ENCODE data around the gene PDCD1LG2. TPM values are rescaled to one million over a fixed set of nuclear protein-coding genes. Genes with fewer than 3 reads are reported as not detected.

PDCD1LG2 gene
- polyA plus RNA-seq, 3 donors: 0.16 to 0.41 (median 0.17) TPM

DNA sequence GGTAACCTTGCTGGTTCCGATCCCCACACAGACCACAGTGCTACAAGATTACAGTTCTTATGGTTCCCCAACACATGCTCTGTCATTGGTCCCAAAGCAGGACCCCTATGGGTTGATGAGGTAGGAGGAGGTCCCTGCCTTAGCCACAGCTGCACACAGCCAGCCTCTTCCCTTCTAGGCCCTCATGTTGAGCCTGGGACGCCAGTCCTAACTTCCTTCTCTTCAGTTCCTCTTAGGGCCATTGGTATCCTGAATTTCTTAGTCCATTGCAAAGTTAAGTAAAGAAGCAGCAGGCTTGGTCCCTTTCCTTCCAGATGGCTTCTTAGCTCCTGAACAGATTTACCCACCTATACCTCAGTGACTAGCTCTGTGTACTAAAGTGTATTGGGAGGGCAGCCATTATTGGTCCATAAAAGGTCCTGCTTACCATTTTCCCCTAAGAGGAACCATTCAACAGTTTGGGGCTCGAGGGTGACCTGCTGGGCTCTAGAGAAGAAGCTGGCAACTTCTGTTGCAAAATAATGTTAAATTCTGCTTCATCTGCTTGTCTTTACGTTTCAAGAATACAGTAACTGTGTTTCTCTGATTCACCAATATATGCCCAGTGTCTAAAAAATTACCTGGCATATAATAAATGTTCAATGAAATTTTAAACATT is 50.2 kb downstream of the PDCD1LG2 start:
- Mint-ChIP-seq H3K27ac (peak overlapping the region; percentile 86 to 93 (median 92)), H3K9me3 (peaks cover 0 to 4% (median 0%) of the 10 kb centered on the region in 7 donors), H3K4me3 (peak overlapping the region in 1 of 2 donors; percentile 28), H3K36me3 (peaks cover 0 to 7% of the 10 kb centered on the region in 2 donors), H3K27me3 (ENCODE audit: low read depth in 3 of 3) (no peaks in the 10 kb centered on the region), H3K4me1 (peaks cover 92% of the 10 kb centered on the region)
- Histone ChIP-seq H3K4me2 (replicated peaks; ENCODE audit: extremely low read depth, low read length, poor library complexity, severe bottlenecking) (peak overlapping the region; percentile 42), H3K27ac (ENCODE audit: low read depth in 1 of 2, low read length in 2 of 2) (peak overlapping the region; percentile 50 to 87), H4K20me1 (ENCODE audit: insufficient read depth, low read length) (no peaks in the 10 kb centered on the region), H3K27me3 (ENCODE audit: control insufficient read depth in 2 of 2, insufficient read depth in 2 of 2, low read length in 2 of 2) (no peaks in the 10 kb centered on the region), H3K9me3 (replicated peaks in 1 of 2; ENCODE audit: control insufficient read depth in 1 of 2, insufficient read depth in 1 of 2, low read length in 2 of 2) (no peaks in the 10 kb centered on the region), H3K4me1 (ENCODE audit: control insufficient read depth in 1 of 2, insufficient read depth in 2 of 2, low read length in 2 of 2) (peaks cover 83 to 87% of the 10 kb centered on the region in 2 donors), H3K79me2 (ENCODE audit: insufficient read depth, low read length) (no peaks in the 10 kb centered on the region), H2AFZ (ENCODE audit: insufficient read depth, low read depth, low read length, poor library complexity, severe bottlenecking) (no peak overlapping the region), H3K4me3 (replicated peaks in 1 of 3; ENCODE audit: low read depth in 2 of 3, low read length in 3 of 3) (peak overlapping the region in 1 of 3 experiments; percentile 34), H3K9ac (ENCODE audit: insufficient read depth, low read length, poor library complexity, severe bottlenecking) (no peak overlapping the region), H3K36me3 (replicated peaks in 1 of 2; ENCODE audit: control insufficient read depth in 1 of 2, insufficient read depth in 2 of 2, low read length in 2 of 2) (no peaks in the 10 kb centered on the region)
- WGBS (ENCODE audit: insufficient coverage): 0% methylated on average over 1 of the region's 4 CpGs
- TF ChIP-seq, protein P1, sequence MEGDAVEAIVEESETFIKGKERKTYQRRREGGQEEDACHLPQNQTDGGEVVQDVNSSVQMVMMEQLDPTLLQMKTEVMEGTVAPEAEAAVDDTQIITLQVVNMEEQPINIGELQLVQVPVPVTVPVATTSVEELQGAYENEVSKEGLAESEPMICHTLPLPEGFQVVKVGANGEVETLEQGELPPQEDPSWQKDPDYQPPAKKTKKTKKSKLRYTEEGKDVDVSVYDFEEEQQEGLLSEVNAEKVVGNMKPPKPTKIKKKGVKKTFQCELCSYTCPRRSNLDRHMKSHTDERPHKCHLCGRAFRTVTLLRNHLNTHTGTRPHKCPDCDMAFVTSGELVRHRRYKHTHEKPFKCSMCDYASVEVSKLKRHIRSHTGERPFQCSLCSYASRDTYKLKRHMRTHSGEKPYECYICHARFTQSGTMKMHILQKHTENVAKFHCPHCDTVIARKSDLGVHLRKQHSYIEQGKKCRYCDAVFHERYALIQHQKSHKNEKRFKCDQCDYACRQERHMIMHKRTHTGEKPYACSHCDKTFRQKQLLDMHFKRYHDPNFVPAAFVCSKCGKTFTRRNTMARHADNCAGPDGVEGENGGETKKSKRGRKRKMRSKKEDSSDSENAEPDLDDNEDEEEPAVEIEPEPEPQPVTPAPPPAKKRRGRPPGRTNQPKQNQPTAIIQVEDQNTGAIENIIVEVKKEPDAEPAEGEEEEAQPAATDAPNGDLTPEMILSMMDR (IDR thresholded peaks at IDR 0.05): no peak
- intact Hi-C loops (cut with micrococcal nuclease): loop anchor here (5.0 to 10.0 kb wide), 4 partner anchors 46 to 106 kb away; partner anchors contain the start of genes CD274 (in 2 of the 2), PDCD1LG2 (in 1 of the 2) and RIC1 (in 1 of the 2)
- peak; percentile 37 to 65 (median 64) for DNase-seq

DNA sequence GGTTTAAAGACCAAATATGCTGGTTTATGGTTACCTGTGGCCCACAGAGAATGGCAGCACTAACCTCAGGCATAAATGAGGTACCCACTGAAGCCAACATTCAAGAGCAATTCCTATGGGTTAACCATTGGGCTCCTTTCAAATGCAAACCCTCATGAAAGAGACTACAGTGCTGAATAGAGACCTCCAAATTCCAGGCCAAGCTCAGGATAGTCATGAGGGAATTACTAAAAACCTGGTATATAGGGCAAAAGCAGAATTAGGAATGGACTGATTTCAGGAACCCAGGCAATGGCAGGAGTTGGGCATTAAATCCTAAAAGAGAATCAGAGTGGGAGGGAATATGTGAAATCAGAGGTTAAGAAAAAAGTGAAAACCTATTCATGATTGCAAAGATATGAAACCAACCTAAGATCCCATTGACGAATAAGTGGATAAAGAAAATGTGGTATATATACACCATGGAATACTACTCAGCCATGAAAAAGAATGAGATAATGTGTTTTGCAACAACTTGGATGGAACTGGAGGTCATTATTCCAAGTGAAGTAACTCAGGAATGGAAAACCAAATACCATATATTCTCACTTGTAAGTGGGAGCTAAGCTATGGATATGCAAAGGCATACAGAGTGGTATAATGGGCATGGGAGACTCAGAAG is 51.6 kb downstream of the PDCD1LG2 start:
- H4K20me1 ChIP-seq (ENCODE audit: insufficient read depth, low read length): no peaks in the 10 kb centered on the region
- H3K4me1 ChIP-seq (ENCODE audit: control insufficient read depth in 1 of 2, insufficient read depth in 2 of 2, low read length in 2 of 2): peaks cover 79 to 83% of the 10 kb centered on the region in 2 donors
- H3K9me3 ChIP-seq (replicated peaks in 1 of 2; ENCODE audit: control insufficient read depth in 1 of 2, insufficient read depth in 1 of 2, low read length in 2 of 2): no peaks in the 10 kb centered on the region
- no peaks in the 10 kb centered on the region for H3K27me3 ChIP-seq (ENCODE audit: control insufficient read depth in 2 of 2, insufficient read depth in 2 of 2, low read length in 2 of 2)
- H3K27ac ChIP-seq (ENCODE audit: low read depth in 1 of 2, low read length in 2 of 2): peak overlapping the region in 1 of 2 donors; percentile 87
- Mint-ChIP-seq H3K4me1 (peaks cover 88% of the 10 kb centered on the region), H3K27ac (peak overlapping the region in 5 of 7 donors; percentile 30 to 93 (median 51)), H3K4me3 (no peak overlapping the region), H3K36me3 (peaks cover 0 to 7% of the 10 kb centered on the region in 2 donors), H3K9me3 (peaks cover 0 to 4% (median 0%) of the 10 kb centered on the region in 7 donors), H3K27me3 (ENCODE audit: low read depth in 3 of 3) (no peaks in the 10 kb centered on the region)
- TF ChIP-seq, protein P1 (IDR thresholded peaks at IDR 0.05): no peak
- H2AFZ ChIP-seq (ENCODE audit: insufficient read depth, low read depth, low read length, poor library complexity, severe bottlenecking): no peak overlapping the region
- intact Hi-C loops (cut with micrococcal nuclease): loop anchor here (5.0 to 10.0 kb wide), 4 partner anchors 47 to 107 kb away; partner anchors contain the start of genes CD274 (in 2 of the 2), PDCD1LG2 (in 1 of the 2) and RIC1 (in 1 of the 2)
- no peak overlapping the region for H3K9ac ChIP-seq (ENCODE audit: insufficient read depth, low read length, poor library complexity, severe bottlenecking)
- no peak overlapping the region for H3K4me3 ChIP-seq (replicated peaks in 1 of 3; ENCODE audit: low read depth in 2 of 3, low read length in 3 of 3)
- no peak overlapping the region for H3K4me2 ChIP-seq (replicated peaks; ENCODE audit: extremely low read depth, low read length, poor library complexity, severe bottlenecking)
- DNase-seq: no peak
- no CpG with 5 or more reads among the region's 1 CpG for WGBS (ENCODE audit: insufficient coverage)
- H3K36me3 ChIP-seq (replicated peaks in 1 of 2; ENCODE audit: control insufficient read depth in 1 of 2, insufficient read depth in 2 of 2, low read length in 2 of 2): no peaks in the 10 kb centered on the region
- no peaks in the 10 kb centered on the region for H3K79me2 ChIP-seq (ENCODE audit: insufficient read depth, low read length)
